ENCODE results near the gene COPS8. TPM values are rescaled to one million over a fixed set of nuclear protein-coding genes. Genes with fewer than 3 reads are reported as not detected.

COPS8 gene
- total and polyA plus RNA-seq, 2 donors (not counting 3 experiments of a cell fraction or from before 2014, with no cell fraction given), result 73.6 to 80.7 TPM

GRCh38 chr2:237109421-237109934 is 23.8 kb downstream of the COPS8 start:
- Histone ChIP-seq H3K4me3 (replicated peaks in 1 of 3; ENCODE audit: insufficient read depth in 1 of 3, low read depth in 1 of 3, low read length in 3 of 3) (no peak overlapping the region), H3K27ac (ENCODE audit: insufficient read depth, low read depth, low read length) (no peak overlapping the region), H3K4me1 (ENCODE audit: control insufficient read depth, extremely low read depth, insufficient read depth, low read length) (no peaks in the 10 kb centered on the region), H3K79me2 (ENCODE audit: control insufficient read depth, insufficient read depth, low read length) (no peaks in the 10 kb centered on the region), H3K9me3 (replicated peaks; ENCODE audit: control insufficient read depth, insufficient read depth, low read length) (no peaks in the 10 kb centered on the region), H3K36me3 (ENCODE audit: control insufficient read depth in 2 of 2, extremely low read depth in 1 of 2, insufficient read depth in 2 of 2, low read length in 2 of 2) (no peaks in the 10 kb centered on the region), H3K27me3 (ENCODE audit: control insufficient read depth in 2 of 2, insufficient read depth in 2 of 2, low read length in 2 of 2) (no peaks in the 10 kb centered on the region), H2AFZ (ENCODE audit: low read depth, low read length) (no peak overlapping the region), H4K20me1 (replicated peaks; ENCODE audit: control insufficient read depth, extremely low read depth, insufficient read depth, low read length) (no peaks in the 10 kb centered on the region), H3K4me2 (ENCODE audit: insufficient read depth, low read length) (no peak overlapping the region), H3K9ac (replicated peaks; ENCODE audit: extremely low read depth, insufficient read depth, low read length) (no peak overlapping the region), H3K9me1 (replicated peaks; ENCODE audit: control insufficient read depth, extremely low read depth, insufficient read depth, low read length) (no peaks in the 10 kb centered on the region)
- DNase-seq (ENCODE audit: low read depth, low spot score), result no peak
- intact Hi-C loops (cut with micrococcal nuclease), result no loop called here
- FAIRE-seq, result no peak
- dilution Hi-C loops (cut with MboI; ENCODE audit: extremely low pct_ligation_motif_present, low sequenced_read_pairs), result no loop called here
- ChIA-PET CTCF (interaction anchor here (0.6 to 1.4 kb wide), 4 partner anchors 11 to 462 kb away, joined by 3 read pairs; no protein-coding TSS in a partner anchor), POLR2A (no interaction called here)
- no peak for TF ChIP-seq JUN (IDR thresholded peaks at IDR 0.05; ENCODE audit: borderline replicate concordance, insufficient read depth, insufficient read length, low read depth)
- no peak for TF ChIP-seq POLR2AphosphoS5 (IDR thresholded peaks at IDR 0.05; ENCODE audit: insufficient read depth, low read depth, low read length)
- no peak for TF ChIP-seq GATA2 (IDR thresholded peaks at IDR 0.05; ENCODE audit: insufficient read depth, insufficient read length, low read depth, low read length)
- no peak for TF ChIP-seq EZH2 (IDR thresholded peaks at IDR 0.05; ENCODE audit: borderline replicate concordance, low read depth, low read length, severe bottlenecking)
- TF ChIP-seq MAX (IDR thresholded peaks at IDR 0.05; ENCODE audit: insufficient read depth, insufficient read length), result no peak
- TF ChIP-seq CTCF (IDR thresholded peaks at IDR 0.05; ENCODE audit: extremely low read depth in 1 of 2, insufficient read depth in 1 of 2, low read depth in 1 of 2, low read length in 2 of 2), result no peak
- TF ChIP-seq MYC (IDR thresholded peaks at IDR 0.05; ENCODE audit: low read depth, low read length), result no peak
- no peak for TF ChIP-seq POLR2A (IDR thresholded peaks at IDR 0.05; ENCODE audit: low read depth, low read length)
- no peak for TF ChIP-seq FOS (IDR thresholded peaks at IDR 0.05; ENCODE audit: borderline replicate concordance, insufficient read depth, low read length)
- no TSS peak for BruUV-seq (replicated peaks)
